Hepatic stellate cell (primary cell): ENCODE measurements around the gene EEF2K.

Source experiments
- DNase-seq: peaks from one replicate; pipeline ENCODE4 v3.0.0; 2011; ENCODE audit warnings: low spot score

EEF2K gene

DNA sequence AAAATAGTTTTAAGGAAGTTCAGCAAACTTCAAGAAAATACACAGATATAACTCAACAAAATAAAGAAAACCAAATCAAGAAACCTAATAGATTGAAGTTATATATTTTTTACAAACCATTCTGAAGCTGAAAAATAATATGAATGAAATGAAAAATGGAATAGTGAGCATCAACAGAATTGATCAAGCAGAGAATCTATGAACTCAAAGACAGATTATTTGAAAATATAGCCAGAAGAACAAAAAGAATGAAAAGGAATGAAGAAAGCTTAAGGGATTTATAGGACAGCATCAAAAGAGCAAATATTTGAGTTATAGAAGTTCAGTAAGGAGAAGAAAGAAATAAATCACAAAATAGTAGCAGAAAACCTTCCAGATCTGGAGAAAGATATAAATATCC lies 130.5 kb downstream of the EEF2K start:
- no peak for DNase-seq

DNA sequence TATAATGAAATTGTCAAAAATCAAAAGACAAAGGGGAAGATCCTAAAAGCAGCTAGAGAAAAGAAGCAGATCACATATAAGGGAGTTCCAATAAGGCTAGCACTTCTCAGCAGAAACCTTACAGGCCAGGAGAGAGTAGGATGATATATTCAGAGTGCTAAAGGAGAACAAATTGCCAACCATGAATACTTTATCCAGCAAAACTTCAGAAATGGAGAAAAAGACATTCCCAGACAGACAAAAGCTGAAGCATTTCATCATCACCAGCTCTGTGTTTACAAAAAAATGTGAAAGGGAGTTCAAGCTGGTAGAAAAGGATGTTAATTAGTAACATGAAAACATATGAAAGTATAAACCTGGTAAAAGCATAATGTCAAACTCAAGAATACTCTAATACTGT lies 131.0 kb downstream of the EEF2K start:
- DNase-seq = no peak

GRCh38 chr16:22337849-22338635 lies 132.0 kb downstream of the EEF2K start:
- DNase-seq = no peak
